ENCODE results near the gene CLCA2.

DNA sequence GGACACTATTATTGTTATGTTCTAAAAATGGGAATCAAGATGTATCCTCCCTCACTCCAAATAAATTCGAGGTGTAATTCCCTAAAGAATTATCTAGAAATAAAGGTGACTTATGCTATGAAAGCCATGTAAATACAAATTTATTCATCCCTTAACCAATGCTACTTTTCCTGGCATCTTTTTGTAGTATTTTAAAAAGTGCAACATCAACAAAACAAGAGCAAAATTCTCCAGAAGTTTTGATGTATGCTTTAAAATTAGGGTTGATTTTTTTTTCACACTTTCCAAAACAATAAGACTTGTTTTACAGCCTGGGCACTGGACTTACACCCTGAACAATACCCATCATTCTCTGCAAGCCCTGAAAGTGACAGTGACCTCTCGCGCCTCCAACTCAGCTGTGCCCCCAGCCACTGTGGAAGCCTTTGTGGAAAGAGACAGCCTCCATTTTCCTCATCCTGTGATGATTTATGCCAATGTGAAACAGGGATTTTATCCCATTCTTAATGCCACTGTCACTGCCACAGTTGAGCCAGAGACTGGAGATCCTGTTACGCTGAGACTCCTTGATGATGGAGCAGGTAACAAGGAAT lies 23.3 kb downstream of the CLCA2 start:
- TF ChIP-seq, protein P1, sequence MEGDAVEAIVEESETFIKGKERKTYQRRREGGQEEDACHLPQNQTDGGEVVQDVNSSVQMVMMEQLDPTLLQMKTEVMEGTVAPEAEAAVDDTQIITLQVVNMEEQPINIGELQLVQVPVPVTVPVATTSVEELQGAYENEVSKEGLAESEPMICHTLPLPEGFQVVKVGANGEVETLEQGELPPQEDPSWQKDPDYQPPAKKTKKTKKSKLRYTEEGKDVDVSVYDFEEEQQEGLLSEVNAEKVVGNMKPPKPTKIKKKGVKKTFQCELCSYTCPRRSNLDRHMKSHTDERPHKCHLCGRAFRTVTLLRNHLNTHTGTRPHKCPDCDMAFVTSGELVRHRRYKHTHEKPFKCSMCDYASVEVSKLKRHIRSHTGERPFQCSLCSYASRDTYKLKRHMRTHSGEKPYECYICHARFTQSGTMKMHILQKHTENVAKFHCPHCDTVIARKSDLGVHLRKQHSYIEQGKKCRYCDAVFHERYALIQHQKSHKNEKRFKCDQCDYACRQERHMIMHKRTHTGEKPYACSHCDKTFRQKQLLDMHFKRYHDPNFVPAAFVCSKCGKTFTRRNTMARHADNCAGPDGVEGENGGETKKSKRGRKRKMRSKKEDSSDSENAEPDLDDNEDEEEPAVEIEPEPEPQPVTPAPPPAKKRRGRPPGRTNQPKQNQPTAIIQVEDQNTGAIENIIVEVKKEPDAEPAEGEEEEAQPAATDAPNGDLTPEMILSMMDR (IDR thresholded peaks at IDR 0.05): no peak
- no peak for TF ChIP-seq POLR2AphosphoS5 (IDR thresholded peaks at IDR 0.05; ENCODE audit: low read depth, low read length)
- TF ChIP-seq, protein P2, sequence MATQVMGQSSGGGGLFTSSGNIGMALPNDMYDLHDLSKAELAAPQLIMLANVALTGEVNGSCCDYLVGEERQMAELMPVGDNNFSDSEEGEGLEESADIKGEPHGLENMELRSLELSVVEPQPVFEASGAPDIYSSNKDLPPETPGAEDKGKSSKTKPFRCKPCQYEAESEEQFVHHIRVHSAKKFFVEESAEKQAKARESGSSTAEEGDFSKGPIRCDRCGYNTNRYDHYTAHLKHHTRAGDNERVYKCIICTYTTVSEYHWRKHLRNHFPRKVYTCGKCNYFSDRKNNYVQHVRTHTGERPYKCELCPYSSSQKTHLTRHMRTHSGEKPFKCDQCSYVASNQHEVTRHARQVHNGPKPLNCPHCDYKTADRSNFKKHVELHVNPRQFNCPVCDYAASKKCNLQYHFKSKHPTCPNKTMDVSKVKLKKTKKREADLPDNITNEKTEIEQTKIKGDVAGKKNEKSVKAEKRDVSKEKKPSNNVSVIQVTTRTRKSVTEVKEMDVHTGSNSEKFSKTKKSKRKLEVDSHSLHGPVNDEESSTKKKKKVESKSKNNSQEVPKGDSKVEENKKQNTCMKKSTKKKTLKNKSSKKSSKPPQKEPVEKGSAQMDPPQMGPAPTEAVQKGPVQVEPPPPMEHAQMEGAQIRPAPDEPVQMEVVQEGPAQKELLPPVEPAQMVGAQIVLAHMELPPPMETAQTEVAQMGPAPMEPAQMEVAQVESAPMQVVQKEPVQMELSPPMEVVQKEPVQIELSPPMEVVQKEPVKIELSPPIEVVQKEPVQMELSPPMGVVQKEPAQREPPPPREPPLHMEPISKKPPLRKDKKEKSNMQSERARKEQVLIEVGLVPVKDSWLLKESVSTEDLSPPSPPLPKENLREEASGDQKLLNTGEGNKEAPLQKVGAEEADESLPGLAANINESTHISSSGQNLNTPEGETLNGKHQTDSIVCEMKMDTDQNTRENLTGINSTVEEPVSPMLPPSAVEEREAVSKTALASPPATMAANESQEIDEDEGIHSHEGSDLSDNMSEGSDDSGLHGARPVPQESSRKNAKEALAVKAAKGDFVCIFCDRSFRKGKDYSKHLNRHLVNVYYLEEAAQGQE (IDR thresholded peaks at IDR 0.05; ENCODE audit: insufficient read depth in 1 of 2, low read depth in 2 of 2, low read length in 1 of 2): no peak
- no peak for TF ChIP-seq TCF7L2 (IDR thresholded peaks at IDR 0.05; ENCODE audit: low read depth, low read length)

Measured in Panc1 (cell line).